Measurements from ENCODE around the gene GPC3. TPM values are rescaled to one million over a fixed set of nuclear protein-coding genes. Genes with fewer than 3 reads are reported as not detected.

GPC3 gene
- total RNA-seq, 6 experiments from 2014 or later, result 0.31 to 6.8 (median 1.8) TPM

DNA sequence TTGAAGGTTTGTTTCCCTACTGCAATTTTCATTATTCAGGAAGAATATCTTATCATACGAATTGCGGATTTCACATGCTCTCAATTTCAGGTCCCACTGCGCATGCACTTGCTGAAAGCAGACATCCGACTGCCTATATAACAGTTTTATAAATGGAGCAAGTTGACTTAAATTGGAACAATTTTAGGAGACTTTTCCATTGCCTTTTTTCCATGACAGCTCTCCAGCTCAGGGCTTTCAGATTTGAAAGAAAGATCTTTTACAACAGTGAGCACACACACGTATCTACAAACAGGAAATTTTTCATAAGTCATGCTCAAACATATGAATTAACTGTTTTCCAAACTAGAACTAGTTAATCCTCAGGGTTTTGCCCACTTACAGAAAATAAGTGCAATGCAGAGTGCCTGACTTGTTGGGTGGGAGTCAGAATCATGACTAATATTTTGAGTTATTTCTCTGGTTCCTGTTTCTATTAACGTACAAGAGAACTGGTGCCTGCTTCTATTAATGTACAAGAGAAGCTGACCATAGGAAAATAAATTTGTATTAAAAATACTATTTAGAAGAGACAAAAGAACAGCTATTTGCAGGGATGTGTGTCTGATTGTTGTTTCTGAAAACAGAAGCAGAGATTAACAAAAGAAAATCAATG lies 137.9 kb downstream of the GPC3 start:
- ATAC-seq (no peak), DNase-seq (no peak)
- H3K4me1 ChIP-seq, result no peaks in the 10 kb centered on the region
- peaks cover 0 to 15% of the 10 kb centered on the region in 2 donors for H3K27me3 ChIP-seq
- H3K36me3 ChIP-seq, result no peaks in the 10 kb centered on the region
- intact Hi-C loops (cut with DNase I), result no loop called here
- no peak overlapping the region for H3K4me3 ChIP-seq
- H3K27ac ChIP-seq, result no peak overlapping the region
- no peak for TF ChIP-seq POLR2A (IDR thresholded peaks at IDR 0.05)
- TF ChIP-seq, protein P1, sequence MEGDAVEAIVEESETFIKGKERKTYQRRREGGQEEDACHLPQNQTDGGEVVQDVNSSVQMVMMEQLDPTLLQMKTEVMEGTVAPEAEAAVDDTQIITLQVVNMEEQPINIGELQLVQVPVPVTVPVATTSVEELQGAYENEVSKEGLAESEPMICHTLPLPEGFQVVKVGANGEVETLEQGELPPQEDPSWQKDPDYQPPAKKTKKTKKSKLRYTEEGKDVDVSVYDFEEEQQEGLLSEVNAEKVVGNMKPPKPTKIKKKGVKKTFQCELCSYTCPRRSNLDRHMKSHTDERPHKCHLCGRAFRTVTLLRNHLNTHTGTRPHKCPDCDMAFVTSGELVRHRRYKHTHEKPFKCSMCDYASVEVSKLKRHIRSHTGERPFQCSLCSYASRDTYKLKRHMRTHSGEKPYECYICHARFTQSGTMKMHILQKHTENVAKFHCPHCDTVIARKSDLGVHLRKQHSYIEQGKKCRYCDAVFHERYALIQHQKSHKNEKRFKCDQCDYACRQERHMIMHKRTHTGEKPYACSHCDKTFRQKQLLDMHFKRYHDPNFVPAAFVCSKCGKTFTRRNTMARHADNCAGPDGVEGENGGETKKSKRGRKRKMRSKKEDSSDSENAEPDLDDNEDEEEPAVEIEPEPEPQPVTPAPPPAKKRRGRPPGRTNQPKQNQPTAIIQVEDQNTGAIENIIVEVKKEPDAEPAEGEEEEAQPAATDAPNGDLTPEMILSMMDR (IDR thresholded peaks at IDR 0.05), result no peak
- 73% methylated on average over 6 of the region's 6 CpGs for WGBS (ENCODE audit: insufficient coverage, low coverage, low lambda C conversion rate, missing lambda C conversion rate)
- H3K9me3 ChIP-seq, result no peaks in the 10 kb centered on the region

DNA sequence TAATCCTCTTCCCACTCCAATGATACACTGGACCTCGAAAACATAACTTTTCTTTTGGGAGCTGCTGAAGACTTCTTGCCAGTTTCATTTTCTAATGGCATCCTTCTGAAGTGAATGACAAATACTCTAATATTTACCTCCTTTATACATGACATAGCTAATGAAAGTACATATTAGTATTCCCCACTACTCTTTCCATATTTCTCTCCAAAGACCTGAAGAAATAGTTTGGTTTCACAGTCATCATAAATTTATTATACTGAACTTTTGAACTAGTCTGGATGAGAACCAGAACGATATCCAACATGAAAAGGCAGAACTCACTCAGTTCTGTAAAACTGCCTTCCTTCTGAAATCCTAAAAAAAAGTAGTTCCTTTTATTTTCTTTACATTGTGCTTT lies 139.1 kb downstream of the GPC3 start:
- intact Hi-C loops (cut with DNase I), result no loop called here
- no peak for ATAC-seq
- no peak for DNase-seq
- WGBS (ENCODE audit: insufficient coverage, low coverage, low lambda C conversion rate, missing lambda C conversion rate), result 7% methylated on average over 2 of the region's 2 CpGs
- no peak for TF ChIP-seq POLR2A (IDR thresholded peaks at IDR 0.05)
- TF ChIP-seq, protein P1 (IDR thresholded peaks at IDR 0.05), result no peak
- H3K9me3 ChIP-seq, result no peaks in the 10 kb centered on the region
- no peak overlapping the region for H3K4me3 ChIP-seq
- H3K27me3 ChIP-seq, result peaks cover 0 to 15% of the 10 kb centered on the region in 2 donors
- no peaks in the 10 kb centered on the region for H3K4me1 ChIP-seq
- H3K36me3 ChIP-seq, result no peaks in the 10 kb centered on the region
- H3K27ac ChIP-seq, result no peak overlapping the region

DNA sequence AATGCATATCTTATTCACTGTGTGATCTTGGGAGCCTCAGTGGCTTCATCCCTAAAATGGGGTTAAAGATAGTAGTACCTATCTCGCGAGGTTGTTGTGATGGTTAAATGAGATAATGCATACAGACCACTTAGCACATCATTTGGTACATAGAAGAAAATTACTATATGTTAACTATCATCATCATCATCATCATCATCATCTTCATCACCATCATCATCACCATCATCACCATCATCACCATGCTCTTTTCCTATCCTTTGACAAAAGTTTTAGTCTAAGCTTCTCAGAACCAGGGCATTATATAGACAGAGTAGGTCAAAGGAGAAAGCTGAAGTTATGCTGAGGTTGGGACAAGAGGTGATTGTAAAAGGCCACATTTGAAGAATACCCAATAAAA lies 145.0 kb downstream of the GPC3 start:
- Histone ChIP-seq H3K27ac (no peak overlapping the region), H3K4me1 (no peaks in the 10 kb centered on the region), H3K27me3 (no peaks in the 10 kb centered on the region), H3K9me3 (no peaks in the 10 kb centered on the region), H3K36me3 (no peaks in the 10 kb centered on the region), H3K4me3 (no peak overlapping the region)
- ATAC-seq (no peak), DNase-seq (no peak)
- intact Hi-C loops (cut with DNase I), result no loop called here
- WGBS (ENCODE audit: insufficient coverage, low coverage, low lambda C conversion rate, missing lambda C conversion rate), result 94% methylated on average over 2 of the region's 2 CpGs
- TF ChIP-seq, protein P1 (IDR thresholded peaks at IDR 0.05), result no peak
- TF ChIP-seq POLR2A (IDR thresholded peaks at IDR 0.05), result no peak

DNA sequence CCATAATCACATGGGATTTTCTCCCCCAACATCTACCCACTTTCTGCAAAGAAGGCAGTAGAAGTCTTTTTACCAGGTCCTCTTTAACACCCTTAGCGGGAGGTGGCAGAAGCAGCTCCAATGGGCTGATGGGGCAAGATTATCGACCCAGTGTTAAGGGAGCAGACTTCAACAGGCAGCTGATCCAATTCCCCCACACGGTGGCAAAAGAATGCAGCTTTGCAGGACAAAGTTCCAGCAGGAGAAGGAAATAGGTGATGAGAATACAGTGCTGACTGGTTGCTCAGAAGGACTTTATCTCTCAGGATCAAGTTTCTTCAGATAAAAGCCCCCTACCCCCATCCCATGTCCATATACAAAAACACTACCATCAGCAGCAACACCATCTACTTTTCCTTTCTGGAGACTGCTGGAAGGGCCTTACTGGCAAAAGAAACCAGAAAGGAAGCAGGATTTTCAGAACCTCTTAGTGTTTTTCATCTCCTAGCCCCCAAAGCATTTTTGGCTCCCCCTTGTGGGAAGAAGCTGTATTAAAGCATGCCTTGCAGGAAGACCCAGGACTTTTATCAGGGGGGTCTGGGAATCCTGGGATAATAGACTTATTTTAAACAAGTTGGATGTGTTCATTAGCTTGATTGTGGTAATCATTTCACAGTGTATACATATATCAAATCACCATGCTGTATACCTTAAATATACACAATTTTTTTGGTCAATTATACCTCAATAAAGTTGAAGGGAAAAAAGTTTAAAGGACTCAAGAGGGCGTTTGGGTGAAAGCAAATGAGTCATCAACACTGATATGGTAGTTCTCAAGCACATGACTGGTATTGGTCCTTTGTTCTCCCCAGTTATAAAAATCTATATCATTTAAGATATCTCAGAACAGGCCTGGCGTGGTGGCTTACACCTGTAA lies 146.4 kb downstream of the GPC3 start:
- H3K36me3 ChIP-seq, result no peaks in the 10 kb centered on the region
- H3K4me3 ChIP-seq, result no peak overlapping the region
- ATAC-seq (peak in 2 of 4 donors; percentile 17 to 41), DNase-seq (peak in 1 of 3 donors; percentile 32)
- no peak for TF ChIP-seq POLR2A (IDR thresholded peaks at IDR 0.05)
- TF ChIP-seq, protein P1 (IDR thresholded peaks at IDR 0.05), result peak; percentile 44 to 63 (median 58)
- intact Hi-C loops (cut with DNase I), result no loop called here
- H3K27ac ChIP-seq, result no peak overlapping the region
- WGBS (ENCODE audit: insufficient coverage, low coverage, low lambda C conversion rate, missing lambda C conversion rate), result 50% methylated on average over 5 of the region's 5 CpGs
- H3K27me3 ChIP-seq, result no peaks in the 10 kb centered on the region
- H3K9me3 ChIP-seq, result no peaks in the 10 kb centered on the region
- no peaks in the 10 kb centered on the region for H3K4me1 ChIP-seq

Measured in right lobe of liver (tissue), 6 donors.